COR-L47 (cell line): ENCODE data around the gene FRK.
A peak's percentile ranks its signal among the peaks of the same experiment; 100 is the strongest.
"Not testable (repeated sequence)": the region's sequence is repeated elsewhere in the genome, so short reads cannot be mapped to it uniquely, and the experiment has no call there.

Experiments used
- DNase-seq: peaks from one replicate; lab custom pipeline; 2025; lab: John Stamatoyannopoulos, UW

The FRK gene

GRCh38 chr6:116060572-116061283 lies at the start of gene FRK:
TSS of gene FRK (minus strand) at chr6:116060891. CDS start at chr6:116060311, 580 bp downstream.
- no peak for DNase-seq

- DNase-seq, result no peak
These were observed 48.1 kb upstream of the FRK start for GRCh38 chr6:116108836-116109235.

DNA sequence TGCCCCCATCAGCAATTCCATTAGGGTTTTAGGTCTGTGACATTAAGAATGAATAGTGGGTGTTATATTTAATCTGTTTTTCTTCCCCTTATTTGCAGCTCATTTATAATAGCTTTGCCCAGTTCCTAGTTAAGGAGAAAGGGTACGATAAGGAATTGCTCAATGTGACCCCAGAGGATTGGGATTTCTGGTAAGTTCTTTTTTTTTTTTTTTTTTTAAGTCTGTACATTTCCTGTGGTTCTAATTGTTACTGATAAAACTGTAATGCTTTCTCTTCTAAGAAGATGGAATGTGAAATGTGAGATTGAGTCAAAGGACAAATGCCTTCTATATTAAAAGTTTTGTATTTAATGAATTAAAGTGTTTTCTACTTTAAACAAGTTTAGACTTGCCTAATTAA lies 45.5 kb upstream of the FRK start:
- no peak for DNase-seq

DNA sequence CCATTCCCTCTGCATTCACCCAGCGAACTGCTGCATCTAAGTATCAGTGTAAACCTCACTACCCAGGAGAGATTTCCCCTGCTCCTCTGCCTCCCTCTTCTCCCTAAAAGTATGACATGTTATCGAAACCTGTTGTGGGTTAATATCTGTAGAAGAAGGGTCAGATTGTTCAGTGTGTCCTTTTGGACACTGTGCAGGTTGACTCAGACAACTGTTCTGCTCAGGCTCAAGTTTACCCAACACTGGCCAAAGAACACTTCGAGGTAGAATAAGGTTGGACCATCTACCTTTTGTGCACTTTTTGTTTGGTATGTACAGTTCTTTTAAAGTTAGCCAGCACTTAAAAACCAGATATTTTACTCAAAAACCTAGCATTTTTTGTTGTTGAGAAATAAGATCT lies 44.6 kb upstream of the FRK start:
- no peak for DNase-seq

DNA sequence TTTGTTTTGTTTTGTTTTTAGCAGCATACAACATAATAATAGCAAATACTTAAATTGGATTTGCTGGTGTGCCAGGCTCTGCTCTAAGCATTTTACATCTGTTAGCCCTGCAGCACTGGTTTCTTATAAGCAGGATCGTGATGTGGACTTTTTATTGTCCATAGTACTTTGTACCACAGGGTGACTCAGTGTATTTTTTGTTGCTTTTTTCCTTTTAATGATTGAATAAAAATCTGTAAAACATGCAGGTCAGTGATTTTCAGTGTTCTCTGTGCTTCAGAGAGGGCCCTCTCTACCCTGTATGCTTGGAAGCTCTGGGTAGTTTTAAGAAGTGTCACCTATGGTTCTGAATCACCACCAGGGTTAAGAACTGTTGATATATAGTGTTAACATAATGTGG lies 43.9 kb upstream of the FRK start:
- no peak for DNase-seq

GRCh38 chr6:116102873-116103272 lies 42.2 kb upstream of the FRK start:
- DNase-seq, result no peak

- DNase-seq, result no peak
These were observed 41.1 kb upstream of the FRK start for GRCh38 chr6:116101790-116102189.

DNA sequence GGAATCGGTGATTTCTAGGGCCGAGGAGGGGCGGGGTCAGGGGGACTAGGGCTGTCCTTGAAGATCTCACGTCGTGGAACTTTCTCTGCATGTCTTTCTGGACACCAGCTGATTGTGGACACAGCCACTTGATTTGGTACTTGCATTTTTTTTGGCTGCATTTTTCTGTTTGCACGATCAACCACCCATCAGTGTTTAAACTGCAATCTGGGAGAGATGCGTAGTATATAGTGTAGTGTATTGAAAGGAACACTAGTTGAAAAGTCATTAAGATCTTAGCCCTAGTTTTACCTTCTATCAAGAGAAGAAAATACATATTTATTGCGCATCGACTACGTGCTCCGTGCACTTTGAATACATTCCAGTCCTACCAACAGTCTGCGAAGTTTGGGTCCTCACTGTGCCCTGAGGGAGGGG lies 40.6 kb upstream of the FRK start:
- no peak for DNase-seq

DNA sequence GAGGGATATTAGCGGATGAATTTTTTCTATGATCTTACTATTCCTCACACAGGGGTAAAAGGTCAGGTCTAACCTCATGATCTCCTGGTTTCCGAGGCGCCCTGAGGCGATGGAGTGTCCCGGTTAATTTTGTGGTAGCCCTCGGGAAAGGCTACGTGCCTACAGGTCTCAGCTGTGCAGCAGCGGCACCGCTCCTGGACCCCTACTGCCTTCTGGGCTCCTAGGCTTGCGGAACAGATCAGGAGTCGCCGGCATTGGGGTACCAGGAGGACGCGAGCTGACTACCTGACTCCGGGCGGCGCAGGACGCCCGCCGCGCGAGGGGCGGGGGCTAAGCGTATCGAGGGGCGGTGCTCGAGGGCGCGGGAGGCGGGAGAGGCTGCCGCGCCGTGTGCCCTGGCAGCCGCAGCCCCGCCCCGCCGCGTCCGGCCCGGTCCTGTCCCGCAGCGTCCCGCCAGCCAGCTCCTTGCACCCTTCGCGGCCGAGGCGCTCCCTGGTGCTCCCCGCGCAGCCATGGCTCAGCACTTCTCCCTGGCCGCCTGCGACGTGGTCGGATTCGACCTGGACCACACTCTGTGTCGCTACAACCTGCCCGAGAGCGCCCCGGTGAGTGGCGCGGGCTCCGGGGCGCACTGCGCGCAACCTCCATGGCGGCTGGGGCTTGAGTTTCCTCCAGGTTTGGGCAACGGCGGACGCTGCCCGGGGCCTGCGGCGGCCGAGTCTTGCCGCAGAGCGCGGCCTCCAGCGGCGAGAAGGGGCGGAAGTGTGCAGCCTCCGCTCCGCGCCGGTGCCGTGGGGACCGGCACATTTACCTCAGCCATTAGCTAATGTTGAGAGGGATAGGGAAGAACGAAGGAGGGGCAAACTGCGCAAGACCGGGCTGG lies 40.0 kb upstream of the FRK start, which contains the start of gene NT5DC1:
TSS of gene NT5DC1 (plus strand) at position 435 of the 883 bp plus-strand sequence. CDS start at position 513, 78 bp downstream.
- peak; percentile 55 for DNase-seq

DNA sequence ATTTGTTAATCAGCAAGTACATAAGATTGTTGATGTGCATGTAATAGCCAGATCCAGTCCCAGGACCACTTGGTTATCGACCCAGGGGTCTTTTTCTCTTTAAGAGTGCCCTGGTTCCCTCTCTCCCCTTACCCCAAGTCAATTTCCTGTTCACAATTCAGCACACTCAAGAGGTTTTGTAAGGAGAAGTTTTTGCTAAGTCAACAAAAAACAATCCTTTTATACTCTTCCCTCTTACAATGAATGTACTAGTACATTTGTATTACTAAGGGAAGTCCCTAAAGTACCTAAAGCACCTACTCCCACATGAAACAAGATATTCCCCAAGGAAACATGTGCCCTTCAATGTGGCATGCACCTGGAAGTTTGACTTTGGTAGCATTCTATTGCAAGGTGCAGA lies 38.3 kb upstream of the FRK start:
- DNase-seq, result no peak

GRCh38 chr6:116096979-116097816 lies 36.5 kb upstream of the FRK start:
- no peak for DNase-seq

DNA sequence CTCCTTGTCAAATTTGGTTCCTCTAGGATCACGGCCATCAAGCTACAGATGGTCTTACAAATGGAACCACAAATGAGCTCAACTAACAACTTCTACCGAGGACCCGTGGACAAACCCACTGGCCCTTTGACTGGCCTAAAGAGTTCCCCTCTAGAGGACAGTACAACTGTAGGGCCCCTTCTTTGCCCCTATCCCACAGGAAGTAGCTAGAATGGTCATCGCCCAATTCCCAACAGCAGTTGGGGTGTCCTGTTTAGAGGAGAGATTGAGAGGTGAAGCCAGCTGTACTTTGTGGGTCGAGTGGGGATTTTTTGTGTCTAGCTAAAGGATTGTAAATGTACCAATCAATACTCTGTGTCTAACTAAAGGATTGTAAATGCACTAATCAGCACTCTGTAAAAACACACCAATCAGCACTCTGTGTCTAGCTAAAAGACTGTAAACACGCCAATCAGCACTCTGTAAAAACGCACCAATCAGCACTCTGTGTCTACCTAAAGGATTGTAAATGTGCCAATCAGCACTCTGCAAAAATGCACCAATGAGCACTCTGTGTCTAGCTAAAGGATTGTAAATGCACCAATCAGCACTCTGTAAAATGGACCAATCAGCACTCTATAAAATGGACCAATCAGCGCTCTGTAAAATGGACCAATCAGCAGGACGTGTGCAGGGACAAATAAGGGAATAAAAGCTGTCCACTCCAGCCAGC lies 35.5 kb upstream of the FRK start:
- DNase-seq, result not testable (repeated sequence)

- no peak for DNase-seq
These were observed 33.4 kb upstream of the FRK start for GRCh38 chr6:116094041-116094440.

DNA sequence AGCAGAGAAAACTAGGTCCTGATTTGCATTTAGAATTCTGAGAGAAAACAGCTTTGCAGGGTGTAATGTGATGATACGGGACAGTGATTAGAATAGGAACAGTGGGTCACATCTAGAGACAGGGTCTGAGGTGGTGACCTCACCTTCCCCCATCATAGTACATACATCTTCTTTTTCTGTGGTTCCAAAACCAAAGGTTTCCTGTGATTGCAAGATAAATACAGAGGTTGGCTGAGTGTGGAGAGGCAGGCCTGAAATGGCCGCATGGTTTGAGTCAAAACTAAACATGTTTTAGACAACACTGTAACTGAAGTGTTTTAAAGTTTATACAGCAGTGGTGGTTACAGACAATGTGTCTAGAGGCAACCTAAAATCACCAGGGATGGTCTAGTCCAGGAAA lies 29.6 kb upstream of the FRK start:
- no peak for DNase-seq

- DNase-seq, result no peak
These were observed 28.3 kb upstream of the FRK start for GRCh38 chr6:116088946-116089345.

DNA sequence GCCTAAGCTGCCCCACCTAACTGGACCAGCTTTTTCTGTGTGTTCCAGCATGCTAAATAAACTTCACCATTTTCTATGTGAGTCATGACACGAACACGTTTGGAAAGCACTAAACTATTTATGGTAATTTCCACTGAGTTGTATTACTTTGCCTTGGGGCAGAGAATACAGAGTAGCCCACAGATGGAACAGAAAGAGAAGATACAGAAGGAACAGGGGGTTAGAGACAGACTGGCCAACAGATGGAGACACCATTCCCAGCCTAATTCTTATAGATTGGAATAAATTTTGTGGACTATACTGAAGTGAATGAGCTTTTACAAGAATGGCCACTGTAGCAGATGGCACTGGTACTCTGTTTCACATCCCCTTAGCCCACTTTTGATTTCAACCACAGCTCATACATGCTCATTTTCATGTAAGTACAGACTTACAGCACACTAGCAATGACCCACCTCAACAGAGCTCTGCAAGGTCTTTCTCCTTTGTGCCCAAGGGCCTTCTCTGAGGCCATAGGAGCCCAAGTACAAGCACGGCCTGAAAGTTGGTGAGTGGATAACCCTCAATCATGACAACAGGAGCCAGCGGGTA lies 26.8 kb upstream of the FRK start:
- DNase-seq, result no peak

DNA sequence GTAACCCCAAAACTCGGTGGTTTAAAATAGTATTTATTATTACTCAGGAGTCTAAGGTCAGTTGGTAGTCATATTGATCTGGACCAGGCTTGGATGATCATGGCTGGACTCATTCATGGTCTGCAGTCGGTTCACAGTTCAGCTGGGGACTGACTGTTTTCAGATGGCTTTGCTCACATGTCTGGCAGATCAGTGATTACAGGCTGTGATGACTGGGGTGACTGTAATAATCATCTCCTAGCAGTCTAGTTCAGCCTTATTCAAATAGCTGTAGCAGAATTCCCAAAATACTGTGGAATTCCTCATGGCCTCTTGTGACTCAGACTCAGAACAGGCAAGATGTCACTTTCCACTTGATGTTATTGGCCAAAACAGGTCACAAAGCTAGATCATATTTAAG lies 23.6 kb upstream of the FRK start:
- DNase-seq, result no peak

GRCh38 chr6:116083052-116083451 lies 22.4 kb upstream of the FRK start:
- no peak for DNase-seq

DNA sequence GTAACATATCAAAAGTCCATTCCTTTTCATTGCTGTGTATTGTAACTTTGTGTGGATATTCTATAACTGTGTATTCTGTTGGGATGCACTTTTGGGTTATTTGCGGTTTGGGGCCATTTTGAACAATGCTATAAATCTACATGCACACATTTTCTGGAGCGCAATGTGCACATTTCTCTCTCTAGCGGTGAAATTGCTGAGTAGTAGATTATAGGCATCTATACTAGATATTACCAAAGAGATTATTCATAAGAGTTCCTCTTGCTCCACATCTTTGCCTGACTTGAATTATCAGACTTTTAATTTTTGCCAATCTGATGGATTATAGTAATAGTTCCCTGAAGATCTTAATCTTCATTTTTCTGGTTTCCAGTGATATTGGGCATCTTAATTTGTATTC lies 18.3 kb upstream of the FRK start:
- DNase-seq, result no peak

DNA sequence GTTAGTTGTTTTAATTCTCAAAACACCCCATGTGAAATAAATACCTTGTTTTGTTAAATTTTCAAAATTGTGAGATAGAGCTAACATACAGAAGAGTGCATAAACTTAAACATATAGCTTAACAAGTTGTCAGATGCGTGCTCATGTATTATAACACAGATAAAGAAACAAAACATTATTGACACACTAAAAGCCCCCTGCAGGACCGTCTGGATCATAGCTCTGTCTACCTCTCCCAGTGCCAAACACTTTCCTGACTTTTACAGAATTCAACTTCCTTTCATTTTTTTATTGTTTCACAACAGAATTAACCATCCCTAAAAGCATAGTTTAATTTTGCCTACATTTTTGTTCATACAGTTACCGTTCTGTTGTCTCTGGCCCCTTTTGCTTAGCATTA lies 17.8 kb upstream of the FRK start:
- DNase-seq, result no peak

DNA sequence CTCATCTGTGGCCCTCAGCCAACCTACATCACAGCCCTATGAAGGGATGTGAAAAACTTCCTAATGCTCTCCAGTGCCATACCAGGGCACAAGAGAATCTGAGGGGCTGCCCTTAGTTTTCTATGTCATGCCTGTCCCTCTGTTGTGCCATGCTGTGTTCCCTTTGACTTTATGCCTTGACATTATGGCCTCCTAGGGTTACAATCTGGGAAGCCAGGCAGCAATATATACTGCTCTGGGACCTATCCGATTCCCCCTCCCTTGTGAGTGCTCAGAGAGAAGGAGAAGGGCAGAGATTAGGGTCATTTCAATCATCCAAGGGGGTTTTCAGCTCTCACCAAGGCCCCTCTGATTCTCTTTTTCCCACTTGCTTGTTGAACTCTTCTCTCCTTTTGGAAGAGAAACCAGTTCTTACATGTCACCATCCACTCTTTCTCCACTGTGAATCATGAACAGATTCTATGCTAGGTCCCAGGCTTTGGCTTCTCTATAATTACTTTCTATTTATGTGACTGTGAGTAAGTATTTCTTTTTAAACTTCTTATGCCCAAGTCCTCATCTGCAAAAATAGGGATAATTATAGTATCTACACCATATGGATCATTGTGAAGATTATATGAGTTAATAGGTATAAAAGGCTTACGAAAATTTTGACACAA lies 14.2 kb upstream of the FRK start:
- DNase-seq, result no peak
